K562 (cell line): Measurements from ENCODE around the gene APOBEC3G. TPM values are rescaled to one million over a fixed set of nuclear protein-coding genes. Genes with fewer than 3 reads are reported as not detected.

Experiments
- ATAC-seq: fragments of 200-7000 bp; cut with Tn5 transposase; 3 replicates; pipeline ENCODE4 v1.9.1; 2020; ENCODE audit warnings: moderate library complexity
- BruUV-seq: library from RNA; stranded (reverse); fragments of 400-500 nt; replicated peaks from 2 replicates; lab custom pipeline; 2021; lab: Mats Ljungman, UMichigan
- CTCF ChIA-PET: fragments of 300-600 bp; formaldehyde crosslinking; extraction: SDS; loops from one replicate; lab custom pipeline; 2021; ENCODE audit warnings: low intra/inter-chr PET ratio; lab: Yijun Ruan, JAX
- POLR2A ChIA-PET: fragments of 300-600, 350-650 bp; sonication (Branson Sonifier 250); formaldehyde crosslinking; extraction: SDS; loops from one replicate; lab custom pipeline; 2021; ENCODE audit warnings: antibody characterized with exemption, inconsistent platforms; lab: Yijun Ruan, JAX
- DNase-seq, 4 experiments: peaks; one replicate each; pipeline versions ENCODE4 v3.0.0 to v3.0.0-alpha.2; 2011 to 2018; ENCODE audit warnings: low spot score in 3 of 4, mixed read lengths in 3 of 4; ENCODE audit errors: extremely low read depth in 1 of 4
- FAIRE-seq: peaks from 2 replicates; lab custom pipeline; 2011; peaks lifted over from hg19 to GRCh38; lab: Jason Lieb, UNC
- H2AFZ ChIP-seq: 2 replicates; pipeline ENCODE4 v1.6.0; 2011; ENCODE audit warnings: low read depth, low read length, control low read depth, inconsistent platforms
- H3K27ac ChIP-seq: fragments of 200-600 bp; 3 replicates; pipeline ENCODE4 v1.8.0; 2011; ENCODE audit warnings: low read depth, mild to moderate bottlenecking, control low read depth, inconsistent platforms, low read length, moderate library complexity, mixed read lengths; ENCODE audit errors: extremely low read depth
- H3K27me3 ChIP-seq, 2 experiments: fragments of 300-600 bp in 1 of 2; 2 replicates in 1 of 2; 3 replicates in 1 of 2; pipeline versions ENCODE4 v1.6.0 to v1.8.0; 2011; ENCODE audit warnings: inconsistent platforms in 2 of 2, low read length in 2 of 2, mild to moderate bottlenecking in 1 of 2, mixed read lengths in 1 of 2, moderate library complexity in 1 of 2; ENCODE audit not compliant: control insufficient read depth in 2 of 2, insufficient read depth in 2 of 2
- H3K36me3 ChIP-seq: fragments of 300-600 bp; 3 replicates; pipeline ENCODE4 v1.8.0; 2011; ENCODE audit warnings: mild to moderate bottlenecking, low read length, inconsistent platforms; ENCODE audit not compliant: control insufficient read depth, insufficient read depth
- H3K4me1 ChIP-seq, 2 experiments: fragments of 200-600 bp in 1 of 2; replicated peaks in 1 of 2; 2 replicates in 1 of 2; 3 replicates in 1 of 2; pipeline versions ENCODE4 v1.5.1 to v1.8.0; 2011; ENCODE audit warnings: inconsistent platforms in 2 of 2, low read length in 2 of 2, mild to moderate bottlenecking in 1 of 2, mixed read lengths in 1 of 2, moderate library complexity in 1 of 2; ENCODE audit not compliant: control insufficient read depth in 2 of 2, insufficient read depth in 2 of 2
- H3K4me2 ChIP-seq: 2 replicates; pipeline ENCODE4 v1.6.1; 2011; ENCODE audit warnings: low read length, control low read depth, inconsistent platforms, mixed read lengths; ENCODE audit not compliant: insufficient read depth
- H3K4me3 ChIP-seq: fragments of 200-600 bp; sonication (generic), shearing (Covaris generic); 2 replicates; pipeline ENCODE4 v1.5.1; 2016; ENCODE audit warnings: control low read depth, inconsistent platforms
- H3K79me2 ChIP-seq: fragments of 200-600 bp; 3 replicates; pipeline ENCODE4 v1.8.0; 2011; ENCODE audit warnings: low read length, inconsistent platforms; ENCODE audit not compliant: control insufficient read depth, insufficient read depth
- H3K9ac ChIP-seq, 2 experiments: 2 replicates each; pipeline versions ENCODE4 v1.6.0 to v1.6.1; 2011; ENCODE audit warnings: low read depth in 2 of 2, low read length in 2 of 2, control low read depth in 1 of 2, inconsistent platforms in 1 of 2, mild to moderate bottlenecking in 1 of 2, mixed read lengths in 1 of 2; ENCODE audit not compliant: insufficient read depth in 1 of 2
- H3K9me1 ChIP-seq: one replicate; pipeline ENCODE4 v1.6.0; 2011; ENCODE audit warnings: inconsistent platforms, mild to moderate bottlenecking, low read length, moderate library complexity; ENCODE audit not compliant: control insufficient read depth, insufficient read depth
- H3K9me3 ChIP-seq: replicated peaks from 2 replicates; pipeline ENCODE4 v1.5.1; 2011; ENCODE audit warnings: low read depth, low read length, inconsistent platforms; ENCODE audit not compliant: control insufficient read depth, insufficient read depth
- H4K20me1 ChIP-seq: replicated peaks from 2 replicates; pipeline ENCODE4 v1.6.1; 2011; ENCODE audit warnings: low read length, inconsistent platforms, mixed read lengths; ENCODE audit not compliant: control insufficient read depth, insufficient read depth
- BDP1 ChIP-seq: IDR thresholded peaks from 3 replicates; pipeline ENCODE4 v1.6.1; 2011; ENCODE audit not compliant: insufficient read length, insufficient read depth
- DACH1 ChIP-seq: fragments of 450-650 bp; IDR thresholded peaks from 2 replicates; pipeline ENCODE4 v1.6.1; 2018; ENCODE audit not compliant: partially characterized antibody
- HDAC3 ChIP-seq: fragments of 450-650 bp; IDR thresholded peaks from 2 replicates; pipeline ENCODE4 v1.6.1; 2018; ENCODE audit warnings: borderline replicate concordance, mild to moderate bottlenecking, moderate library complexity; ENCODE audit not compliant: partially characterized antibody
- HLTF ChIP-seq: fragments of 450-650 bp; IDR thresholded peaks from 2 replicates; pipeline ENCODE4 v1.6.1; 2016
- ILK ChIP-seq: fragments of 450-650 bp; IDR thresholded peaks from 2 replicates; pipeline ENCODE4 v1.6.1; 2016; ENCODE audit warnings: missing genetic modification characterization, low read depth, mild to moderate bottlenecking, missing compliant biosample characterization, moderate library complexity, borderline replicate concordance
- NR2C2 ChIP-seq, 2 experiments: fragments of 200-800 bp in 1 of 2; sonication (Bioruptor generic) in 1 of 2; sonication (generic) in 1 of 2; formaldehyde crosslinking in 1 of 2; IDR thresholded peaks; 2 replicates each; pipeline versions ENCODE4 v1.6.1 to v1.8.0; 2016 to 2022; ENCODE audit warnings: mild to moderate bottlenecking in 1 of 2, missing compliant biosample characterization in 1 of 2, missing genetic modification characterization in 1 of 2, missing genetic modification reagents in 1 of 2
- NUFIP1 ChIP-seq: fragments of 450-650 bp; IDR thresholded peaks from 2 replicates; pipeline ENCODE4 v1.6.1; 2018; ENCODE audit not compliant: partially characterized antibody
- OTX1 ChIP-seq: fragments of 450-650 bp; formaldehyde crosslinking; IDR thresholded peaks from 2 replicates; pipeline ENCODE4 v1.4.0; 2022; ENCODE audit warnings: mild to moderate bottlenecking
- TFAP4 ChIP-seq: sonication (generic); formaldehyde crosslinking; IDR thresholded peaks from 2 replicates; pipeline ENCODE4 v1.8.0; 2022; ENCODE audit warnings: missing genetic modification reagents, mild to moderate bottlenecking, moderate library complexity, borderline replicate concordance
- ZC3H11A ChIP-seq: IDR thresholded peaks from 2 replicates; pipeline ENCODE4 v1.6.1; 2012; ENCODE audit warnings: low read depth, low read length, improper control_type of control experiment
- ZFP36 ChIP-seq: fragments of 150-350 bp; IDR thresholded peaks from 2 replicates; pipeline ENCODE4 v1.6.1; 2018; ENCODE audit warnings: low read length, low read depth; ENCODE audit not compliant: partially characterized antibody
- ZNF212 ChIP-seq: fragments of 450-650 bp; formaldehyde crosslinking; IDR thresholded peaks from 2 replicates; pipeline ENCODE4 v1.4.0; 2020; ENCODE audit warnings: mild to moderate bottlenecking
- ZNF444 ChIP-seq: fragments of 250-450 bp; sonication (Bioruptor Pico); IDR thresholded peaks from 2 replicates; pipeline ENCODE4 v1.4.0; 2020; ENCODE audit warnings: mild to moderate bottlenecking, moderate library complexity
- WGBS: fragments of 100-300 bp; shearing (Covaris generic); methylation state at CpG from one replicate; pipeline ENCODE4 v1.1.6; 2016; ENCODE audit warnings: low coverage, mixed read lengths; ENCODE audit not compliant: insufficient coverage; ENCODE audit errors: missing lambda C conversion rate; 5-methylcytosine and 5-hydroxymethylcytosine counted together
- in situ Hi-C: fragments of 300-500 bp; cut with MboI; formaldehyde crosslinking; loops from 4 replicates; pipeline ENCODE4 v1.15.0; 2018; ENCODE audit warnings: inconsistent platforms, mixed read lengths
- intact Hi-C: fragments of 100-400 bp; cut with micrococcal nuclease; formaldehyde crosslinking; loops from 2 replicates; pipeline ENCODE4 v1.14.2; 2022
- polyA plus RNA-seq, 8 experiments: library from polyadenylated mRNA; depleted of rRNA in 4 of 8; stranded (reverse) in 5 of 8; unstranded in 3 of 8; fragments of >200 nt; fragmentation: Nextera tagmentation in 2 of 8; fragmentation: Illumina TruSeq in 1 of 8; extraction: Ambion mirVana in 2 of 8; extraction: Trizol in 1 of 8; gene quantifications; 2 replicates each; pipeline versions ENCODE4 v1.2.1 to v1.2.3, GENCODE V29; 2011 to 2014; ENCODE audit warnings: inconsistent platforms in 1 of 8, missing spikeins in 1 of 8
- total RNA-seq, 7 experiments: library from RNA; depleted of rRNA in 6 of 7; stranded (reverse); fragments of >200 nt in 6 of 7; fragmentation: Illumina TruSeq in 2 of 7; extraction: Trizol in 2 of 7; gene quantifications; 2 replicates each; pipeline versions ENCODE4 v1.2.1 to v1.2.3, GENCODE V29; 2011 to 2021; ENCODE audit warnings: low replicate concordance in 1 of 7
- TF ChIP-seq, protein P1 (sequence below): fragments of 450-650 bp; IDR thresholded peaks from 2 replicates; pipeline ENCODE4 v1.6.1; 2018; ENCODE audit not compliant: partially characterized antibody

Gene APOBEC3G
- total and polyA plus RNA-seq, 9 of the 15 experiments (the other 6 are each of a cell fraction or from before 2014, with no cell fraction given), result 5.2 to 20.8 (median 11.4) TPM

DNA sequence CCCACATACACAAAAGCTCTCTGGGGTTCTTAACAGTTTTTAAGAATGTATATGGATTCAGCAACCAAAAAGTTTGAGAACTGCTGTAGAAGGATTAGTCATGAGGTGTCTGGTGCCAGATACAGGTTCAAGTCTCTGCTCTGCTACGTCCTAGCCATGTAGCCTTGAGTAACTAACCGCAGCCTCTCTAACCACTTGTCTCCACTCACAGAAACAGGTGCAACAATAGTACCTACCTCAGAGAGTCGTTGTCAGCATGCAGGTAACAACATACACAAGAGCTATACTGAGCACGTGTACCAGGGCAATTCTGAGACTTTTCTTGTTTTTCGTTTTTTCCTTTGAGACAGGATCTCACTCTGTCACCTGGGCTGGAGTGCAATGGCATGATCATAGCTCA is 48.5 kb downstream of the APOBEC3G start (continued):
- TF ChIP-seq NR2C2 (CRISPR knock-in tag; IDR thresholded peaks at IDR 0.05), result no peak
- no peak for TF ChIP-seq NR2C2 (tag; IDR thresholded peaks at IDR 0.05)
- TF ChIP-seq ILK (tag), result no peak
- TF ChIP-seq BDP1, result no peak
- TF ChIP-seq, protein P1, sequence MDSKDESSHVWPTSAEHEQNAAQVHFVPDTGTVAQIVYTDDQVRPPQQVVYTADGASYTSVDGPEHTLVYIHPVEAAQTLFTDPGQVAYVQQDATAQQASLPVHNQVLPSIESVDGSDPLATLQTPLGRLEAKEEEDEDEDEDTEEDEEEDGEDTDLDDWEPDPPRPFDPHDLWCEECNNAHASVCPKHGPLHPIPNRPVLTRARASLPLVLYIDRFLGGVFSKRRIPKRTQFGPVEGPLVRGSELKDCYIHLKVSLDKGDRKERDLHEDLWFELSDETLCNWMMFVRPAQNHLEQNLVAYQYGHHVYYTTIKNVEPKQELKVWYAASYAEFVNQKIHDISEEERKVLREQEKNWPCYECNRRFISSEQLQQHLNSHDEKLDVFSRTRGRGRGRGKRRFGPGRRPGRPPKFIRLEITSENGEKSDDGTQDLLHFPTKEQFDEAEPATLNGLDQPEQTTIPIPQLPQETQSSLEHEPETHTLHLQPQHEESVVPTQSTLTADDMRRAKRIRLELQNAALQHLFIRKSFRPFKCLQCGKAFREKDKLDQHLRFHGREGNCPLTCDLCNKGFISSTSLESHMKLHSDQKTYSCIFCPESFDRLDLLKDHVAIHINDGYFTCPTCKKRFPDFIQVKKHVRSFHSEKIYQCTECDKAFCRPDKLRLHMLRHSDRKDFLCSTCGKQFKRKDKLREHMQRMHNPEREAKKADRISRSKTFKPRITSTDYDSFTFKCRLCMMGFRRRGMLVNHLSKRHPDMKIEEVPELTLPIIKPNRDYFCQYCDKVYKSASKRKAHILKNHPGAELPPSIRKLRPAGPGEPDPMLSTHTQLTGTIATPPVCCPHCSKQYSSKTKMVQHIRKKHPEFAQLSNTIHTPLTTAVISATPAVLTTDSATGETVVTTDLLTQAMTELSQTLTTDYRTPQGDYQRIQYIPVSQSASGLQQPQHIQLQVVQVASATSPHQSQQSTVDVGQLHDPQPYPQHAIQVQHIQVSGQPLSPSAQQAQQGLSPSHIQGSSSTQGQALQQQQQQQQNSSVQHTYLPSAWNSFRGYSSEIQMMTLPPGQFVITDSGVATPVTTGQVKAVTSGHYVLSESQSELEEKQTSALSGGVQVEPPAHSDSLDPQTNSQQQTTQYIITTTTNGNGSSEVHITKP, result no peak
- TF ChIP-seq OTX1 (CRISPR knock-in tag), result no peak

- Histone ChIP-seq H3K36me3 (no peaks in the 10 kb centered on the region), H3K9ac (no peak overlapping the region), H3K4me1 (peaks cover 13 to 15% of the 10 kb centered on the region in 2 experiments), H3K4me2 (no peak overlapping the region), H3K9me3 (no peaks in the 10 kb centered on the region), H2AFZ (no peak overlapping the region), H3K27me3 (no peaks in the 10 kb centered on the region), H3K79me2 (no peaks in the 10 kb centered on the region), H4K20me1 (no peaks in the 10 kb centered on the region), H3K27ac (no peak overlapping the region), H3K9me1 (no peaks in the 10 kb centered on the region), H3K4me3 (no peak overlapping the region)
- CTCF ChIA-PET, result no interaction called here
- WGBS, result 20% methylated on average over 3 of the region's 6 CpGs
- no peak for FAIRE-seq
- in situ Hi-C loops, result no loop called here
- no peak for DNase-seq
- no peak for ATAC-seq
- intact Hi-C loops, result no loop called here
- no TSS peak for BruUV-seq
- POLR2A ChIA-PET, result no interaction called here
- TF ChIP-seq DACH1, result no peak
- no peak for TF ChIP-seq ZNF212 (CRISPR knock-in tag)
- no peak for TF ChIP-seq ZC3H11A
- no peak for TF ChIP-seq ZFP36
- no peak for TF ChIP-seq HLTF
- TF ChIP-seq NUFIP1, result no peak
- no peak for TF ChIP-seq HDAC3
- TF ChIP-seq TFAP4, result no peak
- no peak for TF ChIP-seq ZNF444 (CRISPR knock-in tag)
Measured at GRCh38 chr22:39128508-39128907, 51.4 kb downstream of the APOBEC3G start.
